ENCODE data around the gene NPTX1. TPM values are rescaled to one million over a fixed set of nuclear protein-coding genes. Genes with fewer than 3 reads are reported as not detected.

Gene NPTX1
- total RNA-seq, 1 donor from 2014 or later = 1.9 TPM

- no peaks in the 10 kb centered on the region for H3K36me3 Mint-ChIP-seq (ENCODE audit: low read depth)
- DNase-seq (ENCODE audit: low read depth, low spot score) = no peak
- no peak overlapping the region for H3K27ac Mint-ChIP-seq (ENCODE audit: unreplicated experiment)
- TF ChIP-seq, protein P1, sequence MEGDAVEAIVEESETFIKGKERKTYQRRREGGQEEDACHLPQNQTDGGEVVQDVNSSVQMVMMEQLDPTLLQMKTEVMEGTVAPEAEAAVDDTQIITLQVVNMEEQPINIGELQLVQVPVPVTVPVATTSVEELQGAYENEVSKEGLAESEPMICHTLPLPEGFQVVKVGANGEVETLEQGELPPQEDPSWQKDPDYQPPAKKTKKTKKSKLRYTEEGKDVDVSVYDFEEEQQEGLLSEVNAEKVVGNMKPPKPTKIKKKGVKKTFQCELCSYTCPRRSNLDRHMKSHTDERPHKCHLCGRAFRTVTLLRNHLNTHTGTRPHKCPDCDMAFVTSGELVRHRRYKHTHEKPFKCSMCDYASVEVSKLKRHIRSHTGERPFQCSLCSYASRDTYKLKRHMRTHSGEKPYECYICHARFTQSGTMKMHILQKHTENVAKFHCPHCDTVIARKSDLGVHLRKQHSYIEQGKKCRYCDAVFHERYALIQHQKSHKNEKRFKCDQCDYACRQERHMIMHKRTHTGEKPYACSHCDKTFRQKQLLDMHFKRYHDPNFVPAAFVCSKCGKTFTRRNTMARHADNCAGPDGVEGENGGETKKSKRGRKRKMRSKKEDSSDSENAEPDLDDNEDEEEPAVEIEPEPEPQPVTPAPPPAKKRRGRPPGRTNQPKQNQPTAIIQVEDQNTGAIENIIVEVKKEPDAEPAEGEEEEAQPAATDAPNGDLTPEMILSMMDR (conservative IDR thresholded peaks at IDR 0.05) = no peak
- no peak overlapping the region for H3K4me3 Mint-ChIP-seq
- H3K9me3 Mint-ChIP-seq = no peaks in the 10 kb centered on the region
- peaks cover 13% of the 10 kb centered on the region for H3K4me1 Mint-ChIP-seq
- H3K27me3 Mint-ChIP-seq (ENCODE audit: low read depth) = no peaks in the 10 kb centered on the region
These were observed 27.0 kb downstream of the NPTX1 start for GRCh38 chr17:80449194-80449929.

GRCh38 chr17:80447790-80448189, 28.6 kb downstream of the NPTX1 start:
- H3K27ac Mint-ChIP-seq (ENCODE audit: unreplicated experiment) = no peak overlapping the region
- TF ChIP-seq, protein P1 (conservative IDR thresholded peaks at IDR 0.05) = no peak
- no peaks in the 10 kb centered on the region for H3K4me1 Mint-ChIP-seq
- no peak for DNase-seq (ENCODE audit: low read depth, low spot score)
- peaks cover 12% of the 10 kb centered on the region for H3K27me3 Mint-ChIP-seq (ENCODE audit: low read depth)
- H3K4me3 Mint-ChIP-seq = no peak overlapping the region
- H3K36me3 Mint-ChIP-seq (ENCODE audit: low read depth) = no peaks in the 10 kb centered on the region
- no peaks in the 10 kb centered on the region for H3K9me3 Mint-ChIP-seq

GRCh38 chr17:80446645-80447405, 29.6 kb downstream of the NPTX1 start:
- Mint-ChIP-seq H3K4me1 (no peaks in the 10 kb centered on the region), H3K4me3 (no peak overlapping the region), H3K36me3 (ENCODE audit: low read depth) (no peaks in the 10 kb centered on the region), H3K27ac (ENCODE audit: unreplicated experiment) (no peak overlapping the region), H3K9me3 (no peaks in the 10 kb centered on the region), H3K27me3 (ENCODE audit: low read depth) (peaks cover 20% of the 10 kb centered on the region)
- TF ChIP-seq, protein P1 (conservative IDR thresholded peaks at IDR 0.05) = no peak
- no peak for DNase-seq (ENCODE audit: low read depth, low spot score)

- no peaks in the 10 kb centered on the region for H3K36me3 Mint-ChIP-seq (ENCODE audit: low read depth)
- H3K9me3 Mint-ChIP-seq = no peaks in the 10 kb centered on the region
- H3K4me1 Mint-ChIP-seq = no peaks in the 10 kb centered on the region
- TF ChIP-seq, protein P1 (conservative IDR thresholded peaks at IDR 0.05) = no peak
- no peak overlapping the region for H3K27ac Mint-ChIP-seq (ENCODE audit: unreplicated experiment)
- H3K27me3 Mint-ChIP-seq (ENCODE audit: low read depth) = peaks cover 24% of the 10 kb centered on the region
- DNase-seq (ENCODE audit: low read depth, low spot score) = no peak
- no peak overlapping the region for H3K4me3 Mint-ChIP-seq
These were observed 30.7 kb downstream of the NPTX1 start for GRCh38 chr17:80445726-80446110.

GRCh38 chr17:80445007-80445725, 31.2 kb downstream of the NPTX1 start:
- no peak for DNase-seq (ENCODE audit: low read depth, low spot score)
- no peak overlapping the region for H3K27ac Mint-ChIP-seq (ENCODE audit: unreplicated experiment)
- no peaks in the 10 kb centered on the region for H3K36me3 Mint-ChIP-seq (ENCODE audit: low read depth)
- no peak overlapping the region for H3K4me3 Mint-ChIP-seq
- H3K27me3 Mint-ChIP-seq (ENCODE audit: low read depth) = peaks cover 26% of the 10 kb centered on the region
- no peaks in the 10 kb centered on the region for H3K4me1 Mint-ChIP-seq
- TF ChIP-seq, protein P1 (conservative IDR thresholded peaks at IDR 0.05) = no peak
- H3K9me3 Mint-ChIP-seq = no peaks in the 10 kb centered on the region
